K562 (cell line): ENCODE data around the gene SERPINH1. TPM values are rescaled to one million over a fixed set of nuclear protein-coding genes. Genes with fewer than 3 reads are reported as not detected.

Experiments
- ATAC-seq: fragments of 200-7000 bp; cut with Tn5 transposase; 3 replicates; pipeline ENCODE4 v1.9.1; 2020; ENCODE audit warnings: moderate library complexity
- BruUV-seq: library from RNA; stranded (reverse); fragments of 400-500 nt; replicated peaks from 2 replicates; lab custom pipeline; 2021; lab: Mats Ljungman, UMichigan
- CTCF ChIA-PET: fragments of 300-600 bp; formaldehyde crosslinking; extraction: SDS; loops from one replicate; lab custom pipeline; 2021; ENCODE audit warnings: low intra/inter-chr PET ratio; lab: Yijun Ruan, JAX
- POLR2A ChIA-PET: fragments of 300-600, 350-650 bp; sonication (Branson Sonifier 250); formaldehyde crosslinking; extraction: SDS; loops from one replicate; lab custom pipeline; 2021; ENCODE audit warnings: antibody characterized with exemption, inconsistent platforms; lab: Yijun Ruan, JAX
- DNase-seq, 4 experiments: peaks; one replicate each; pipeline versions ENCODE4 v3.0.0 to v3.0.0-alpha.2; 2011 to 2018; ENCODE audit warnings: low spot score in 3 of 4, mixed read lengths in 3 of 4; ENCODE audit errors: extremely low read depth in 1 of 4
- FAIRE-seq: peaks from 2 replicates; lab custom pipeline; 2011; peaks lifted over from hg19 to GRCh38; lab: Jason Lieb, UNC
- H2AFZ ChIP-seq: 2 replicates; pipeline ENCODE4 v1.6.0; 2011; ENCODE audit warnings: low read depth, low read length, control low read depth, inconsistent platforms
- H3K27ac ChIP-seq: fragments of 200-600 bp; 3 replicates; pipeline ENCODE4 v1.8.0; 2011; ENCODE audit warnings: low read depth, mild to moderate bottlenecking, control low read depth, inconsistent platforms, low read length, moderate library complexity, mixed read lengths; ENCODE audit errors: extremely low read depth
- H3K27me3 ChIP-seq, 2 experiments: fragments of 300-600 bp in 1 of 2; 2 replicates in 1 of 2; 3 replicates in 1 of 2; pipeline versions ENCODE4 v1.6.0 to v1.8.0; 2011; ENCODE audit warnings: inconsistent platforms in 2 of 2, low read length in 2 of 2, mild to moderate bottlenecking in 1 of 2, mixed read lengths in 1 of 2, moderate library complexity in 1 of 2; ENCODE audit not compliant: control insufficient read depth in 2 of 2, insufficient read depth in 2 of 2
- H3K36me3 ChIP-seq: fragments of 300-600 bp; 3 replicates; pipeline ENCODE4 v1.8.0; 2011; ENCODE audit warnings: mild to moderate bottlenecking, low read length, inconsistent platforms; ENCODE audit not compliant: control insufficient read depth, insufficient read depth
- H3K4me1 ChIP-seq, 2 experiments: fragments of 200-600 bp in 1 of 2; replicated peaks in 1 of 2; 2 replicates in 1 of 2; 3 replicates in 1 of 2; pipeline versions ENCODE4 v1.5.1 to v1.8.0; 2011; ENCODE audit warnings: inconsistent platforms in 2 of 2, low read length in 2 of 2, mild to moderate bottlenecking in 1 of 2, mixed read lengths in 1 of 2, moderate library complexity in 1 of 2; ENCODE audit not compliant: control insufficient read depth in 2 of 2, insufficient read depth in 2 of 2
- H3K4me2 ChIP-seq: 2 replicates; pipeline ENCODE4 v1.6.1; 2011; ENCODE audit warnings: low read length, control low read depth, inconsistent platforms, mixed read lengths; ENCODE audit not compliant: insufficient read depth
- H3K4me3 ChIP-seq: fragments of 200-600 bp; sonication (generic), shearing (Covaris generic); 2 replicates; pipeline ENCODE4 v1.5.1; 2016; ENCODE audit warnings: control low read depth, inconsistent platforms
- H3K79me2 ChIP-seq: fragments of 200-600 bp; 3 replicates; pipeline ENCODE4 v1.8.0; 2011; ENCODE audit warnings: low read length, inconsistent platforms; ENCODE audit not compliant: control insufficient read depth, insufficient read depth
- H3K9ac ChIP-seq, 2 experiments: 2 replicates each; pipeline versions ENCODE4 v1.6.0 to v1.6.1; 2011; ENCODE audit warnings: low read depth in 2 of 2, low read length in 2 of 2, control low read depth in 1 of 2, inconsistent platforms in 1 of 2, mild to moderate bottlenecking in 1 of 2, mixed read lengths in 1 of 2; ENCODE audit not compliant: insufficient read depth in 1 of 2
- H3K9me1 ChIP-seq: one replicate; pipeline ENCODE4 v1.6.0; 2011; ENCODE audit warnings: inconsistent platforms, mild to moderate bottlenecking, low read length, moderate library complexity; ENCODE audit not compliant: control insufficient read depth, insufficient read depth
- H3K9me3 ChIP-seq: replicated peaks from 2 replicates; pipeline ENCODE4 v1.5.1; 2011; ENCODE audit warnings: low read depth, low read length, inconsistent platforms; ENCODE audit not compliant: control insufficient read depth, insufficient read depth
- H4K20me1 ChIP-seq: replicated peaks from 2 replicates; pipeline ENCODE4 v1.6.1; 2011; ENCODE audit warnings: low read length, inconsistent platforms, mixed read lengths; ENCODE audit not compliant: control insufficient read depth, insufficient read depth
- ATF1 ChIP-seq, 2 experiments: fragments of 450-650 bp in 1 of 2; IDR thresholded peaks; 2 replicates each; pipeline ENCODE4 v1.6.1; 2016; ENCODE audit warnings: missing compliant biosample characterization in 1 of 2, missing genetic modification characterization in 1 of 2
- CHD2 ChIP-seq: IDR thresholded peaks from 2 replicates; pipeline ENCODE4 v1.6.1; 2011; ENCODE audit warnings: low read depth, low read length
- ETS2 ChIP-seq: IDR thresholded peaks from 2 replicates; pipeline ENCODE4 v1.6.1; 2016; ENCODE audit warnings: borderline replicate concordance, missing genetic modification characterization, mild to moderate bottlenecking, moderate library complexity, missing compliant biosample characterization; ENCODE audit not compliant: poor library complexity, severe bottlenecking
- FOSL1 ChIP-seq: fragments of 200-800 bp; sonication (Bioruptor generic); conservative IDR thresholded peaks from 2 replicates; pipeline ENCODE4 v1.6.1; 2016; ENCODE audit warnings: missing genetic modification characterization, missing compliant biosample characterization
- KDM5B ChIP-seq: fragments of 200-600 bp; sonication (generic); IDR thresholded peaks from 2 replicates; pipeline ENCODE4 v1.6.1; 2012; ENCODE audit warnings: low read depth, mild to moderate bottlenecking, moderate library complexity, low read length, control low read depth, inconsistent platforms; ENCODE audit not compliant: insufficient replicate concordance
- MEIS2 ChIP-seq: fragments of 450-650 bp; IDR thresholded peaks from 2 replicates; pipeline ENCODE4 v1.6.1; 2014; ENCODE audit warnings: mild to moderate bottlenecking; ENCODE audit not compliant: partially characterized antibody
- PKNOX1 ChIP-seq: fragments of 450-650 bp; IDR thresholded peaks from 2 replicates; pipeline ENCODE4 v1.6.1; 2016
- POLR2A ChIP-seq: fragments of 450-650 bp; conservative IDR thresholded peaks from 2 replicates; pipeline ENCODE4 v1.6.1; 2016
- ZNF239 ChIP-seq: fragments of 250-450 bp; sonication (Bioruptor Pico); IDR thresholded peaks from 2 replicates; pipeline ENCODE4 v1.4.0; 2020; ENCODE audit warnings: mild to moderate bottlenecking
- ZNF592 ChIP-seq: fragments of 450-650 bp; IDR thresholded peaks from 2 replicates; pipeline ENCODE4 v1.6.1; 2017; ENCODE audit warnings: antibody characterized with exemption, mild to moderate bottlenecking
- WGBS: fragments of 100-300 bp; shearing (Covaris generic); methylation state at CpG from one replicate; pipeline ENCODE4 v1.1.6; 2016; ENCODE audit warnings: low coverage, mixed read lengths; ENCODE audit not compliant: insufficient coverage; ENCODE audit errors: missing lambda C conversion rate; 5-methylcytosine and 5-hydroxymethylcytosine counted together
- in situ Hi-C: fragments of 300-500 bp; cut with MboI; formaldehyde crosslinking; loops from 4 replicates; pipeline ENCODE4 v1.15.0; 2018; ENCODE audit warnings: inconsistent platforms, mixed read lengths
- intact Hi-C: fragments of 100-400 bp; cut with micrococcal nuclease; formaldehyde crosslinking; loops from 2 replicates; pipeline ENCODE4 v1.14.2; 2022
- polyA plus RNA-seq, 8 experiments: library from polyadenylated mRNA; depleted of rRNA in 4 of 8; stranded (reverse) in 5 of 8; unstranded in 3 of 8; fragments of >200 nt; fragmentation: Nextera tagmentation in 2 of 8; fragmentation: Illumina TruSeq in 1 of 8; extraction: Ambion mirVana in 2 of 8; extraction: Trizol in 1 of 8; gene quantifications; 2 replicates each; pipeline versions ENCODE4 v1.2.1 to v1.2.3, GENCODE V29; 2011 to 2014; ENCODE audit warnings: inconsistent platforms in 1 of 8, missing spikeins in 1 of 8
- total RNA-seq, 7 experiments: library from RNA; depleted of rRNA in 6 of 7; stranded (reverse); fragments of >200 nt in 6 of 7; fragmentation: Illumina TruSeq in 2 of 7; extraction: Trizol in 2 of 7; gene quantifications; 2 replicates each; pipeline versions ENCODE4 v1.2.1 to v1.2.3, GENCODE V29; 2011 to 2021; ENCODE audit warnings: low replicate concordance in 1 of 7
- TF ChIP-seq, protein P1 (sequence below): fragments of 250-450 bp; sonication (Bioruptor Pico); IDR thresholded peaks from 2 replicates; pipeline ENCODE4 v1.4.0; 2020; ENCODE audit warnings: borderline replicate concordance
- TF ChIP-seq, protein P2 (sequence below): fragments of 250-450 bp; sonication (Bioruptor Pico); IDR thresholded peaks from 2 replicates; pipeline ENCODE4 v1.5.0; 2021

SERPINH1 gene
- total and polyA plus RNA-seq, 9 of the 15 experiments (the other 6 are each of a cell fraction or from before 2014, with no cell fraction given) = 2.8 to 106 (median 67.9) TPM

GRCh38 chr11:75541193-75542087, 20.6 kb upstream of the SERPINH1 start:
- in situ Hi-C loops = no loop called here
- TF ChIP-seq CHD2 = no peak
- TF ChIP-seq, protein P1, sequence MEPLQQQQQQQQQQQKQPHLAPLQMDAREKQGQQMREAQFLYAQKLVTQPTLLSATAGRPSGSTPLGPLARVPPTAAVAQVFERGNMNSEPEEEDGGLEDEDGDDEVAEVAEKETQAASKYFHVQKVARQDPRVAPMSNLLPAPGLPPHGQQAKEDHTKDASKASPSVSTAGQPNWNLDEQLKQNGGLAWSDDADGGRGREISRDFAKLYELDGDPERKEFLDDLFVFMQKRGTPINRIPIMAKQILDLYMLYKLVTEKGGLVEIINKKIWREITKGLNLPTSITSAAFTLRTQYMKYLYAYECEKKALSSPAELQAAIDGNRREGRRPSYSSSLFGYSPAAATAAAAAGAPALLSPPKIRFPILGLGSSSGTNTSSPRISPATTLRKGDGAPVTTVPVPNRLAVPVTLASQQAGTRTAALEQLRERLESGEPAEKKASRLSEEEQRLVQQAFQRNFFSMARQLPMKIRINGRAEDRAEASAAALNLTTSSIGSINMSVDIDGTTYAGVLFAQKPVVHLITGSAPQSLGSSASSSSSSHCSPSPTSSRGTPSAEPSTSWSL (CRISPR knock-in tag) = no peak
- peak; percentile 48; the same call in 1 of the 2 replicates for TF ChIP-seq ZNF592
- TF ChIP-seq KDM5B = no peak
- no peak for TF ChIP-seq FOSL1 (tag)
- no peak for TF ChIP-seq ATF1 (CRISPR knock-in tag; IDR thresholded peaks at IDR 0.05)
- TF ChIP-seq ATF1 (tag; IDR thresholded peaks at IDR 0.05) = 0 out of 2 replicates have a peak, but pooled peaks have one; percentile 11
- TF ChIP-seq PKNOX1 = peak; percentile 29; the same call in 1 of the 2 replicates
- TF ChIP-seq, protein P2, sequence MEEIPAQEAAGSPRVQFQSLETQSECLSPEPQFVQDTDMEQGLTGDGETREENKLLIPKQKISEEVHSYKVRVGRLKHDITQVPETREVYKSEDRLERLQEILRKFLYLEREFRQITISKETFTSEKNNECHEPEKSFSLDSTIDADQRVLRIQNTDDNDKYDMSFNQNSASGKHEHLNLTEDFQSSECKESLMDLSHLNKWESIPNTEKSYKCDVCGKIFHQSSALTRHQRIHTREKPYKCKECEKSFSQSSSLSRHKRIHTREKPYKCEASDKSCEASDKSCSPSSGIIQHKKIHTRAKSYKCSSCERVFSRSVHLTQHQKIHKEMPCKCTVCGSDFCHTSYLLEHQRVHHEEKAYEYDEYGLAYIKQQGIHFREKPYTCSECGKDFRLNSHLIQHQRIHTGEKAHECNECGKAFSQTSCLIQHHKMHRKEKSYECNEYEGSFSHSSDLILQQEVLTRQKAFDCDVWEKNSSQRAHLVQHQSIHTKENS (CRISPR knock-in tag) = no peak
- TF ChIP-seq ETS2 (tag) = no peak
- no peak for TF ChIP-seq ZNF239 (CRISPR knock-in tag)
- TF ChIP-seq MEIS2 = peak; percentile 62
- no peak for TF ChIP-seq POLR2A

More at GRCh38 chr11:75541193-75542087, 20.6 kb upstream of the SERPINH1 start:
- Histone ChIP-seq H3K79me2 (no peaks in the 10 kb centered on the region), H4K20me1 (no peaks in the 10 kb centered on the region), H3K9me3 (0 out of 2 replicates have a peak, but pooled peaks cover 2% of the 10 kb centered on the region), H3K36me3 (no peaks in the 10 kb centered on the region), H2AFZ (peak overlapping the region; percentile 12; the same call in 1 of the 2 replicates), H3K4me3 (no peak overlapping the region), H3K27me3 (no peaks in the 10 kb centered on the region), H3K9ac (no peak overlapping the region), H3K4me1 (peaks cover 39 to 47% of the 10 kb centered on the region in 2 experiments), H3K27ac (no peak overlapping the region), H3K9me1 (no peaks in the 10 kb centered on the region), H3K4me2 (no peak overlapping the region)
- BruUV-seq = no TSS peak
- ATAC-seq (no peak), DNase-seq (no peak), FAIRE-seq (no peak)
- intact Hi-C loops = no loop called here
- POLR2A ChIA-PET = interaction anchor here (0.5 kb wide), 1 partner anchor 37 kb away, joined by 3 read pairs; no protein-coding TSS in a partner anchor
- CTCF ChIA-PET = interaction anchor here (0.6 kb wide), 1 partner anchor 21 kb away, joined by 3 read pairs; no protein-coding TSS in a partner anchor
- 77% methylated on average over 4 of the region's 4 CpGs for WGBS
